ENCODE data around the gene IER3. TPM values are rescaled to one million over a fixed set of nuclear protein-coding genes. Genes with fewer than 3 reads are reported as not detected.
"Not testable (repeated sequence)": the region's sequence is repeated elsewhere in the genome, so short reads cannot be mapped to it uniquely, and the experiment has no call there.

IER3 gene
- total RNA-seq, 2 experiments from 2014 or later: 375 to 386 TPM

DNA sequence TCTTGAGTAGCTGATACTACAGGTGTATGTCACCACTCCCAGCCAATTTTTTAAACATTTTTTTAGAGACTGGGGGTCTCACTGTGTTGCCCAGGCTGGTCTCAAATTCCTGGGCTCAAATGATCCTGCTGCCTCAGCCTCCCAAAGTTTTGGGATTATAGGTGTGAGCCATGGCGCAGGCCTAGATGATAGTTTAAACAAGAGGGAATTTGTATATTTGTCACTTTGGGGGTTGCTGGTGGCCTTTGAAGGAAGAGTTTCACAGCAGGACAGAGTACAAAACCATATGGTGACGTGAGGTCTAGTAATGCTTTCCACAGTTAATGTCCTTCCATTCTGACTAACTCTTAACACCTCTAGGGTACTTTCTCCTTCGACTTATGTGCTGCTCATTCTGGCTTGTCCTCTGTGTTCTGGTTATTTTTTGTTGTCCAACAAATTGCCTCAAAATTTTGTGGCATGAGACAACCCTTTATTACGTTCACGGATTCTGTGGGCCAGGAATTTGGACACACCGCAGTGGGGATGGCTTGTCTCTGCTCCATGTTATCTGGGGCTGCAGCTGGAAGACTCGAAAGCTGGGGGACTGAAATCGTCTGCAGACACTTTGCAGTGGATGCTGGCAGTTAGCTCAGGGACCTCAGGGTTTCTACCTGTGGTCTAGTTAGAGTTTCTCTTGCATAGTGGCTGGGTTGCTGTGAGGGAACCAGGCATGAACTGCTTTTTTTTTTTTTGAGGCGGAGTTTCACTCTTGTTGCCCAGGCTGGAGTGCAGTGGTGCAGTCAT lies 23.0 kb upstream of the IER3 start:
- peak; percentile 53 for ATAC-seq
- H3K36me3 Mint-ChIP-seq (ENCODE audit: low read depth): peaks cover 16% of the 10 kb centered on the region
- intact Hi-C loops (cut with micrococcal nuclease): loop anchor here (1.0 kb wide), 1 partner anchor 21 kb away; no protein-coding TSS in a partner anchor
- peaks cover 5% of the 10 kb centered on the region for H3K9me3 Mint-ChIP-seq
- peak overlapping the region; percentile 99 for H3K27ac Mint-ChIP-seq
- ChIA-PET CTCF (interaction anchor here (0.9 to 1.6 kb wide), 7 partner anchors 11 to 312 kb away, joined by 3 to 6 read pairs (median 3); no protein-coding TSS in a partner anchor), POLR2A (interaction anchor here (0.7 to 11.6 kb wide), 11 partner anchors 10 to 115 kb away, joined by 3 to 198 read pairs (median 6); partner anchors contain the start of genes FLOT1 and IER3)
- TF ChIP-seq, protein P1, sequence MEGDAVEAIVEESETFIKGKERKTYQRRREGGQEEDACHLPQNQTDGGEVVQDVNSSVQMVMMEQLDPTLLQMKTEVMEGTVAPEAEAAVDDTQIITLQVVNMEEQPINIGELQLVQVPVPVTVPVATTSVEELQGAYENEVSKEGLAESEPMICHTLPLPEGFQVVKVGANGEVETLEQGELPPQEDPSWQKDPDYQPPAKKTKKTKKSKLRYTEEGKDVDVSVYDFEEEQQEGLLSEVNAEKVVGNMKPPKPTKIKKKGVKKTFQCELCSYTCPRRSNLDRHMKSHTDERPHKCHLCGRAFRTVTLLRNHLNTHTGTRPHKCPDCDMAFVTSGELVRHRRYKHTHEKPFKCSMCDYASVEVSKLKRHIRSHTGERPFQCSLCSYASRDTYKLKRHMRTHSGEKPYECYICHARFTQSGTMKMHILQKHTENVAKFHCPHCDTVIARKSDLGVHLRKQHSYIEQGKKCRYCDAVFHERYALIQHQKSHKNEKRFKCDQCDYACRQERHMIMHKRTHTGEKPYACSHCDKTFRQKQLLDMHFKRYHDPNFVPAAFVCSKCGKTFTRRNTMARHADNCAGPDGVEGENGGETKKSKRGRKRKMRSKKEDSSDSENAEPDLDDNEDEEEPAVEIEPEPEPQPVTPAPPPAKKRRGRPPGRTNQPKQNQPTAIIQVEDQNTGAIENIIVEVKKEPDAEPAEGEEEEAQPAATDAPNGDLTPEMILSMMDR (IDR thresholded peaks at IDR 0.05): no peak
- peak; percentile 66 for DNase-seq
- peak overlapping the region; percentile 75 for H3K4me3 Mint-ChIP-seq
- no peaks in the 10 kb centered on the region for H3K27me3 Mint-ChIP-seq
- H3K4me1 Mint-ChIP-seq (ENCODE audit: low read depth): peaks cover 79% of the 10 kb centered on the region

DNA sequence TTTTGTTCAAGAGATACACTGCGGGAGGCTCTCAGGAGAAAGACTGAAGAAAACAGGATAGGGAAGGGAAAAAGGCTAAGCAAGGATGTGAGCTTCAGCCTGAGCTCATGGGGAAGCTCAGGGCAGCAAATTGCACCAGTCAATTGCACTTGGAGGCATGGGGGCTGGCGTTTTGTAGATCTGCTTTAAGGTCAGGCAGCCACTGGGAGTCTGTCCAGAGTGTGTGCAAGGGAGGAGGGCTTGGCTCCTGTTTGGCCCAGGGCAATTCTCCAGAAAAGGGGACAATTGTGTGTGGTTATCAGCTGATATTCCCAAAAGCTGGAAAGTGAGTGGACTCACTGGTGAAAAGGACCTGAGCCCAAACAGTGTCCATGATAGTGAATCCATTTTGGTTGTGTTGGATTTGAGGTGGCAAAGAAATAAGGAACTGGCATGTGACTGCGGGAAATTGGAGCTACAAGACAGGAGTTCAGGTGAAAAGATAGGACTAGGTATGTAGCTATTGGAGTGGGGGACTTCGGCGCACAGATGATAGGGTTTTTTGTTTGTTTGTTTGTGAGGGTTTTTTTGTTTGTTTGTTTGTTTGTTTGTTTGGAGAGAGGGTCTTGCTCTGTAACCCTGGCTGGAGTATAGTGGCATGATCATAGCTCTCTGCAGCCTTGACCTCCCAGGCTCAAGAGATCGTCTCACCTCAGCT lies 22.3 kb upstream of the IER3 start:
- ATAC-seq (no peak), DNase-seq (no peak)
- H3K9me3 Mint-ChIP-seq: peaks cover 3% of the 10 kb centered on the region
- POLR2A ChIA-PET: interaction anchor here (0.8 to 11.6 kb wide), 10 partner anchors 19 to 116 kb away, joined by 3 to 198 read pairs (median 4); partner anchors contain the start of genes FLOT1 and IER3
- H3K4me1 Mint-ChIP-seq (ENCODE audit: low read depth): peaks cover 77% of the 10 kb centered on the region
- CTCF ChIA-PET: interaction anchor here (0.7 to 1.6 kb wide), 10 partner anchors 10 to 312 kb away, joined by 3 to 4 read pairs (median 3); no protein-coding TSS in a partner anchor
- intact Hi-C loops (cut with micrococcal nuclease): loop anchor here (1.0 kb wide), 1 partner anchor 22 kb away; no protein-coding TSS in a partner anchor
- TF ChIP-seq, protein P1 (IDR thresholded peaks at IDR 0.05): no peak
- H3K36me3 Mint-ChIP-seq (ENCODE audit: low read depth): peaks cover 11% of the 10 kb centered on the region
- no peaks in the 10 kb centered on the region for H3K27me3 Mint-ChIP-seq
- H3K4me3 Mint-ChIP-seq: peak overlapping the region; percentile 13
- peak overlapping the region; percentile 99 for H3K27ac Mint-ChIP-seq

GRCh38 chr6:30765495-30765894 lies 21.1 kb upstream of the IER3 start:
- DNase-seq; H3K9me3 Mint-ChIP-seq; H3K4me3 Mint-ChIP-seq; intact Hi-C loops (cut with micrococcal nuclease); H3K27me3 Mint-ChIP-seq; ATAC-seq: not testable (repeated sequence)
- CTCF ChIA-PET: interaction anchor here (0.9 to 1.6 kb wide), 6 partner anchors 9 to 64 kb away, joined by 3 to 6 read pairs (median 4); no protein-coding TSS in a partner anchor
- Mint-ChIP-seq H3K27ac (peak overlapping the region; percentile 52), H3K4me1 (ENCODE audit: low read depth) (peaks cover 77% of the 10 kb centered on the region), H3K36me3 (ENCODE audit: low read depth) (peaks cover 11% of the 10 kb centered on the region)
- POLR2A ChIA-PET: interaction anchor here (0.8 to 11.6 kb wide), 6 partner anchors 18 to 64 kb away, joined by 3 to 198 read pairs (median 6); partner anchors contain the start of genes FLOT1 and IER3

DNA sequence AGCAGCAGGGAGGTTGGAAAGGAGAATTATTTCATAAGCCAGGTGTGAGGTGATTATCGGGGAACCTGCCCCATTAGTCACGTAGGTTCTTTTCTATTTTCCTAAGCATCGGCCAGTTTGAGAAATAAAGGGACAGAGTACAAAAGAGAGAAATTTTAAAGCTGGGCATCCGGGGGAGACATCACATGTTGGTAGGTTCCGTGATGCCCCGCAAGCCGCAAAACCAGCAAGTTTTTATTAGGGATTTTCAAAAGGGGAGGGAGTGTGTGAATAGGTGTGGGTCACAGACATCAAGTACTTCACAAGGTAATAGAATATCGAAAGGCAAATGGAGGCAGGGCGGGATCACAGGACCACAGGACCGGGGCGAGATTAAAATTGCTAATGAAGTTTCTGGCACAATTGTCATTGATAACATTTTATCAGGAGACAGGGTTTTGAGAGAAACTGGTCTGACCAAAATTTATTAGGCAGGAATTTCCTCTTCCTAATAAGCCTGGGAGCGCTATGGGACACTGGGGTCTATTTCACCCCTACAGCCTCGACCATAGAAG lies 20.2 kb upstream of the IER3 start:
- peak overlapping the region; percentile 85 for H3K27ac Mint-ChIP-seq
- ATAC-seq; intact Hi-C loops (cut with micrococcal nuclease); H3K27me3 Mint-ChIP-seq; DNase-seq; H3K9me3 Mint-ChIP-seq: not testable (repeated sequence)
- H3K4me3 Mint-ChIP-seq: peak overlapping the region; percentile 15
- H3K4me1 Mint-ChIP-seq (ENCODE audit: low read depth): peaks cover 72% of the 10 kb centered on the region
- ChIA-PET CTCF (interaction anchor here (1.3 to 2.5 kb wide), 3 partner anchors 33 to 63 kb away, joined by 6 to 8 read pairs (median 7); no protein-coding TSS in a partner anchor), POLR2A (interaction anchor here (1.1 to 11.6 kb wide), 5 partner anchors 9 to 55 kb away, joined by 3 to 198 read pairs (median 6); partner anchors contain the start of genes FLOT1 and IER3)
- H3K36me3 Mint-ChIP-seq (ENCODE audit: low read depth): peaks cover 11% of the 10 kb centered on the region

- no peaks in the 10 kb centered on the region for H3K27me3 Mint-ChIP-seq
- H3K9me3 Mint-ChIP-seq: peaks cover 4% of the 10 kb centered on the region
- H3K36me3 Mint-ChIP-seq (ENCODE audit: low read depth): peaks cover 11% of the 10 kb centered on the region
- POLR2A ChIA-PET: interaction anchor here (0.9 to 11.6 kb wide), 6 partner anchors 10 to 56 kb away, joined by 3 to 198 read pairs (median 6); partner anchors contain the start of genes FLOT1 and IER3
- DNase-seq: no peak
- intact Hi-C loops (cut with micrococcal nuclease): no loop called here
- peak overlapping the region; percentile 15 for H3K4me3 Mint-ChIP-seq
- peaks cover 68% of the 10 kb centered on the region for H3K4me1 Mint-ChIP-seq (ENCODE audit: low read depth)
- peak overlapping the region; percentile 85 for H3K27ac Mint-ChIP-seq
- CTCF ChIA-PET: interaction anchor here (1.2 to 2.5 kb wide), 5 partner anchors 24 to 64 kb away, joined by 3 to 8 read pairs (median 6); no protein-coding TSS in a partner anchor
- TF ChIP-seq, protein P1 (IDR thresholded peaks at IDR 0.05): no peak
- ATAC-seq: no peak
Measured at GRCh38 chr6:30763618-30764489, 19.5 kb upstream of the IER3 start.
